KOPT-K1 (cell line): Measurements from ENCODE around the gene DAGLA.

Experiments
- H3K27ac ChIP-seq: fragments of 200-600 bp; sonication (generic); 2 replicates; pipeline ENCODE4 v1.5.1; 2016; ENCODE audit warnings: antibody characterized with exemption, mild to moderate bottlenecking, low read depth, low read length; ENCODE audit not compliant: poor library complexity, severe bottlenecking
- H3K36me3 ChIP-seq: fragments of 200-600 bp; sonication (generic); 2 replicates; pipeline ENCODE4 v1.5.1; 2017; ENCODE audit warnings: antibody characterized with exemption, mild to moderate bottlenecking, low read length, moderate library complexity; ENCODE audit not compliant: insufficient read depth
- H3K9me3 ChIP-seq: fragments of 200-600 bp; sonication (generic); 2 replicates; pipeline ENCODE4 v1.5.1; 2017; ENCODE audit warnings: antibody characterized with exemption, low read length, mild to moderate bottlenecking; ENCODE audit not compliant: insufficient read depth, poor library complexity, severe bottlenecking

The DAGLA gene

DNA sequence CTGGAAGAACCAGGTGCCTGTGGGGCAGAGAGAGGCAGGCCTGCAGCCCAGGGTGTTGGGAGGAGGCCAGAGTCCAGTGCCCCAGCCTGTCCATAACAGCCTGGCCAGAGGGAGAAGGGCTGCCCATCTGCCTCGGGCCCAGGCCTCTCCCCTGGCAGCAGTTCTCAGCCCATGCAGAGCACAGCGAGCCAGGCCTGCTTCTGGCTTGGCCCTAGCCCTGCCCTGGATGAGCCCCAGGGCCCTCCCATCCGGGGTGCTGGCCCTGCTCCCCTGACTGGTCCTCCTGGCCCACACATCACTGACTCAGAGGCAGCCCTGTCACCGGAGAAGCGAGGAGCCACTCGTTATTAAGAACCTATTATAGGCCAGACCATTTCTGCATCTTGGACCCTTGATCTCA lies 52.5 kb downstream of the DAGLA start:
- H3K36me3 ChIP-seq, result no peaks in the 10 kb centered on the region
- no peak overlapping the region for H3K27ac ChIP-seq
- no peaks in the 10 kb centered on the region for H3K9me3 ChIP-seq

DNA sequence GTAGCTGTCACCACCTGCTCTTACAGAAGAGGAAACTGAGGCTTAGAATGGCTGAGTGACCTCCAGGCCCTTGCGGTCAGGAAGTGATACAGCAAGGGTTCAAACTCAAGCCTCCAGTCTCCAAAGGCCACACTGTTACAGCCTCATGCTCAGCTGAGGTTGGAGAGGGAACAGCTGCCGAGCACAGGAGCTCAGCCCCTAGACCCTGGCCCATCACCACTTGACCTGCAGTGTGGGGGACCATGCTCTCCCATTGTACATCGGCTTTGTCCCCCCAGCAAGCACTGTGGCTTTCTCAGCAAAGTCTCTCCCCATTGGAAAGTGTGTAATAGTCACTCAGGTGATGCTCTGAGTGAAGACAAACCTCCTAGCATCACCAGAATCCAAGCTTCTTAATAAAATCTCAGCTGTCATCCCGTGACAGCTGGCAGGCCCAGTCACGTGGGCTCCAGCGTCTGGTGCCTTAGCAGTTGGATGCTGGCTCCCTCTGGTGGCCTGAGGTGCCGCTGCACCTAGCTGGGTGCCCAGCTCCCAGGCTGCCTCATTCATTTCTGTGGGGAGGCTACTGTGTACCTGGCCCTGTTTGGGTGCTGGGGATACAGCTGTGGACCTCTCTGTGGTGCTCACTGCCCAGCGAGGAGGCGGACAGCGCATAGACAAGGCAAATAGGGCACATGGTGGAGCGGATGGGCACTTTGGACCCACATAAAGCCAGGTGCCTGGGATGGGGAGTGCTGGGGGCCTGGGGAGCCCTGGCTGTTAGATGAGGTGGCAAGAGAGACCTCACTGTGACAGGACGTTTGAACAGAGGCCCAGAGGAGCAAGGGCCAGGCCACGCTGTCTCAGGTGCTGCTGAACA lies 53.2 kb downstream of the DAGLA start:
- H3K36me3 ChIP-seq, result no peaks in the 10 kb centered on the region
- no peaks in the 10 kb centered on the region for H3K9me3 ChIP-seq
- no peak overlapping the region for H3K27ac ChIP-seq

DNA sequence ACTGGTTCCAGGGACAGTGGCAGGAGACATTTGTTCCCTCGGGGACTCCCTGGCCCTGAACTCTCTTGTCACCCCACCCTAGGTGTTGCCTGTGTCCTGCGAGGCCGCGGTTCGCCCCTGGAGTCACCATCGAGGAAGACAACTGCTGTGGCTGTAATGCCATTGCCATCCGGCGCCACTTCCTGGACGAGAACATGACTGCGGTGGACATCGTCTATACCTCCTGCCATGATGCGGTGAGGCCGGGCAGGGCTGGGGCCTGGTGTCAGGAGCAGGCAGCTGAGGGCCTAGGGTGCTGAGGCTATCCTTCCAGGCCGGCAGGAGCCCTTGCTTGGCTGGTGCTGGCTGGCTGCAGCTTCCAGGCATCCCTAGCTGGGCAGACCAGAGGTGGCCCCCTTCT lies 54.6 kb downstream of the DAGLA start:
- Histone ChIP-seq H3K27ac (no peak overlapping the region), H3K36me3 (no peaks in the 10 kb centered on the region), H3K9me3 (no peaks in the 10 kb centered on the region)

DNA sequence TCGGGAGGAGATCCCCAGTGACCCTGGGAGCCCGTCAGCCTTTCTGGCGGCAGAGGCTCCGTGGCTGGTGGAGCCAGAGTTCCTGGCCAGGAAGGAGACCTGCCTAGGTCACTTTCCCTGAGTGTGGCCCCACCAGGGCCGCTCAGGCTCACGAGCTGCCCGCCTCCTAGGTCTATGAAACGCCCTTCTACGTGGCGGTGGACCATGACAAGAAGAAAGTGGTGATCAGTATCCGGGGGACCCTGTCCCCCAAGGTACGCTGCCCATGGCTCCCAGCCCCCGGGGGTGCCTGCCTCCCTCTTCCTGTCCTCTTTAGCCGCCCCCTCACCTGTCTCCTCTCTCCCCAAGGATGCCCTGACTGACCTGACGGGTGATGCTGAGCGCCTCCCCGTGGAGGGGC lies 55.2 kb downstream of the DAGLA start:
- no peaks in the 10 kb centered on the region for H3K36me3 ChIP-seq
- no peak overlapping the region for H3K27ac ChIP-seq
- no peaks in the 10 kb centered on the region for H3K9me3 ChIP-seq

DNA sequence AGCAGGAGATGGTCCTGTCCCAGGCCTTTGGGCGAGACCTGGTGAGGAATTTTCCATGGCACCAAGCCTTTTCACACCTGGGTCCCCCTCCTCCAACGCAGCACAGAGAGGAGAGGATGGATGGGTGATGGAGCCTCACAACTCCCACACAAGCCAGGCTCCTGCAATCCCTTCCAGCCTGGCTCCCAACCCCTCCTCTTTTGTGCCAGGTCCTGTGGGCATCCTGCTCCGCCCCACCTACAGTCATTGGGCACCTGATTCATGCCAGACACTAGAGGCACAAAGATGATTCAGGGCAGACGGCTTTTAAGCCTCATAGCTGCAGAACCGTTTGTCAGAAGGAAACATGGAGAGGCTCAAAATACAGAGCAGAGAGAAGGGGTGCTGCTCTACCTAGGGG lies 56.1 kb downstream of the DAGLA start:
- H3K36me3 ChIP-seq, result no peaks in the 10 kb centered on the region
- H3K9me3 ChIP-seq, result no peaks in the 10 kb centered on the region
- H3K27ac ChIP-seq, result no peak overlapping the region

DNA sequence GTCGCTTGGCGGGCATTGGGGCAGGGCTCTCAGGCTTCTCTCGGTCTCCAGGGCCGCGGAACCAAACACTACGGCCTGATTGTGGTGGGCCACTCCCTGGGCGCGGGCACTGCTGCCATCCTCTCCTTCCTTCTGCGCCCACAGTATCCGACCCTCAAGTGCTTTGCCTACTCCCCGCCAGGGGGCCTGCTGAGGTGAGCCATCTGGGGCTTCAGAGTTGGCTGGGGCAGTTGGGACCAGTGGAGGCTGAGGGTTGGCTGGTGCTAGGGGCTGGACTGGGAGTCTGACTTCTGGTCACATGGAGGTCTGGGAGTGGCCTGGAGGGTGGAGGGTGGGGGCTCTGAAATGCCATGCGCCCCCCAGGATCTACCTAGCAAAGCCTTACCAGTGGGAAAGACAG lies 56.9 kb downstream of the DAGLA start:
- Histone ChIP-seq H3K9me3 (no peaks in the 10 kb centered on the region), H3K27ac (no peak overlapping the region), H3K36me3 (no peaks in the 10 kb centered on the region)

DNA sequence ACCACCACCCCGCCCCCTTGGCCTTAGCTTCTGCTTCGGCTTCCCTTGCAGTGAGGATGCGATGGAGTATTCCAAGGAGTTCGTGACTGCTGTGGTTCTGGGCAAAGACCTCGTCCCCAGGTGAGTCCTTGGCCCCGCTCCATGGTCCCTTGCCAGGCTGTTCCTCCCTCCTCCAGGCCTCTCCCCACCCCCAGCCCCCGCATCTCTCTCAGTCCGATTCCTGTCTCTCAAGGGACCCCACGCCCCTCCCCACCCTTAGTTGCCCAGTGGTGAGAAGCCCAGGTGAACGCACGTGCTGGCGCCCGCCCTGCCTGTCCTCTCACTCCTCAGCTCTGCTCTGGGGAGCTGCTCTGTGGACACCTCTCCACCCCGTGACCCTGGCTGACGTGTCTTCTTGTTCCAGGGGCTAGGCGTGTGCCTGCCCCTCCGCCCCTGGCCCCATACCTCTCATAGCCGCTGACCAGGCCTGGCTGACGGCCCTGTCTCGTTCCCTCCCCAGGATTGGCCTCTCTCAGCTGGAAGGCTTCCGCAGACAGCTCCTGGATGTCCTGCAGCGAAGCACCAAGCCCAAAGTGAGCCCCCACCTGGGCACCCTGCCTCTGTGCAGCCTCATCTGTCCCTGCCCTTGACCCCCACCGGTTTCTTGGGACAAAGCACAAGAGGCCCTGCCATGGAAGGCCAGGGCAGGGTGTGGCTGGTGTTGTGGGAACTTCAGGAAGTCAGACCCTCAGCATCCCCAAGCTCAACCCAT lies 57.6 kb downstream of the DAGLA start:
- H3K27ac ChIP-seq, result no peak overlapping the region
- H3K36me3 ChIP-seq, result no peaks in the 10 kb centered on the region

DNA sequence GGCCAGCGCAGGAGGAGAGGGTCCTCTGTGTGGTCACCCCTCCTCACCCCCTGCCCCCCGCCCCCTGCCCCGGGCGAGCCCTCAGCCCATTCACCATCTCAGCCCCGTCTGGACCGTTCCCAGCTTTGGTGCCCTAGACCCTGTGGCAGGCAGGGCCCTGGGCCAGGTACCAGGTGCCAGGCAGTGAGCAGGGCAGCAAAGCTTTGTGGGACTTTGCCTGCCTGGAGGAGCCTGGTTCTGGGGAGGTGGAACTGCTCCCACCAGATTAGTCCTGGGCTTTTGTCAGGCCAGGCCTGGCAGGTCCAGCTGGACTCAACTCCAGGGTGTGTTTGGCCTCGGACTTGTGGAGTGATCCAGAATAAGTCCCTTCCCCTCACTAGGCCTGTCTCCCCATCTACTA lies 58.6 kb downstream of the DAGLA start:
- H3K9me3 ChIP-seq, result no peaks in the 10 kb centered on the region
- no peaks in the 10 kb centered on the region for H3K36me3 ChIP-seq

More for the DNA sequence above, 57.6 kb downstream of the DAGLA start:
- no peaks in the 10 kb centered on the region for H3K9me3 ChIP-seq

DNA sequence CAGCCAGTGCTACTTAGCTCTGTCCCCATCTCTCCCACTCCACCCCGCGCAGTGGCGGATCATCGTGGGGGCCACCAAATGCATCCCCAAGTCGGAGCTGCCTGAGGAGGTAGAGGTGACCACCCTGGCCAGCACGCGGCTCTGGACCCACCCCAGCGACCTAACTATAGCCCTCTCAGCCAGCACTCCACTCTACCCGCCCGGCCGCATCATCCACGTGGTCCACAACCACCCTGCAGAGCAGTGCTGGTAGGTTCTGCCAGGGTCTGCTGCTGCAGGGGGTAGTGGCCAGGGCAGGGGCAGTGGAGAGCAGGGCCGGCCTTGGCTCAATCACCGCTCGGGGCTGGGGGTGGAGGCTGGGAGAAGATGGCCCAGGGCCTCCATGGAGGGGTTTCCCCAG lies 59.2 kb downstream of the DAGLA start:
- Histone ChIP-seq H3K36me3 (no peaks in the 10 kb centered on the region), H3K27ac (no peak overlapping the region), H3K9me3 (no peaks in the 10 kb centered on the region)

More for the DNA sequence above, 58.6 kb downstream of the DAGLA start:
- no peak overlapping the region for H3K27ac ChIP-seq

DNA sequence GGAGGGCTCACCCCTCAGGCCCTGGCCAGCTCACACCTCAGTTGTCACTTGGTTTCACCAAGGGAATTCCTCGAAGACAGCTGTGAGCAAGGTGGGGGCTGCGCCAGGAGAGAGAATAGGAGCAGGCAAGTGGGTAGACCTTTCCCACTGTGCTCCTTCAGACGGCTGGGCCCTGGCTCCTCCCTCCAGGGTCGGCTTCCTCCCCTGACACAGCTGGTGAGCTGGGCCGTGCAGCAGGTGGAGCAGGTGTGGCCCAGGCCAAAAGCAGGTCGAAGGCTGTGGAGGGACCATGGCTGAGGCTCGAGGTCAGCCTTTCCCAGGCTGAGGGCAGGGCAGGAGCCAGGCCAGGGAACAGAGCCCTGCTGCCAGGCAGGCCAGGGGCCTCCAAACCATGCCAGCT lies 59.8 kb downstream of the DAGLA start:
- no peaks in the 10 kb centered on the region for H3K9me3 ChIP-seq
- no peaks in the 10 kb centered on the region for H3K36me3 ChIP-seq
- no peak overlapping the region for H3K27ac ChIP-seq

DNA sequence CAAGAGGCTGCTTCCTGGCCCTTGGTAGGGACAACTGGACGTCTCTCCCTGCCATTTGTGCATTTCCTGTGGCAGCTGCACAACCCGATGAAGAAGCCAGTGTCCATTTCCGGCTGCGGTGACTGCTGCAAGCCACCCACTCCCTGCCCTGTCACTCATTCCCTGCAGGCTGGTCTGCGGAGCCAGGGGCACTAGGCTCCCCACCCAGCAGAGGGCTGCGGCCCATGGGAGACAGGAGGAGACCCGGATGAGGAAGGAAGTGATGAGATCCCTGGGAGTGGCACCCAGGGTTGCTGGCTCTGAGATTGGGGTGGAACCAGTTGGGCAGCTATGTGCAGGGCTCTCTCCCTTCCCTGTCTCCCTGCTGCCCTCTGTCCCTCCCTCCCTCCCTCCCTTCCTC lies 62.2 kb downstream of the DAGLA start:
- H3K9me3 ChIP-seq, result no peaks in the 10 kb centered on the region
- H3K27ac ChIP-seq, result no peak overlapping the region
- no peaks in the 10 kb centered on the region for H3K36me3 ChIP-seq

DNA sequence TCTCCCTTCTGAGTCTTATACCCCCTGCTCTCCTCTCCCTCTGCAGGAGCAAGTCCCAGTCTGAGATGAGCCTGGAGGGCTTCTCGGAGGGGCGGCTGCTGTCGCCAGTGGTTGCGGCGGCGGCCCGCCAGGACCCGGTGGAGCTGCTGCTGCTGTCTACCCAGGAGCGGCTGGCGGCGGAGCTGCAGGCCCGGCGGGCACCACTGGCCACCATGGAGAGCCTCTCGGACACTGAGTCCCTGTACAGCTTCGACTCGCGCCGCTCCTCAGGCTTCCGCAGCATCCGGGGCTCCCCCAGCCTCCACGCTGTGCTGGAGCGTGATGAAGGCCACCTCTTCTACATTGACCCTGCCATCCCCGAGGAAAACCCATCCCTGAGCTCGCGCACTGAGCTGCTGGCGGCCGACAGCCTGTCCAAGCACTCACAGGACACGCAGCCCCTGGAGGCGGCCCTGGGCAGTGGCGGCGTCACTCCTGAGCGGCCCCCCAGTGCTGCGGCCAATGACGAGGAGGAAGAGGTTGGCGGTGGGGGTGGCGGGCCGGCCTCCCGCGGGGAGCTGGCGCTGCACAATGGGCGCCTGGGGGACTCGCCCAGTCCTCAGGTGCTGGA lies 63.4 kb downstream of the DAGLA start:
- Histone ChIP-seq H3K9me3 (no peaks in the 10 kb centered on the region), H3K27ac (no peak overlapping the region), H3K36me3 (no peaks in the 10 kb centered on the region)

DNA sequence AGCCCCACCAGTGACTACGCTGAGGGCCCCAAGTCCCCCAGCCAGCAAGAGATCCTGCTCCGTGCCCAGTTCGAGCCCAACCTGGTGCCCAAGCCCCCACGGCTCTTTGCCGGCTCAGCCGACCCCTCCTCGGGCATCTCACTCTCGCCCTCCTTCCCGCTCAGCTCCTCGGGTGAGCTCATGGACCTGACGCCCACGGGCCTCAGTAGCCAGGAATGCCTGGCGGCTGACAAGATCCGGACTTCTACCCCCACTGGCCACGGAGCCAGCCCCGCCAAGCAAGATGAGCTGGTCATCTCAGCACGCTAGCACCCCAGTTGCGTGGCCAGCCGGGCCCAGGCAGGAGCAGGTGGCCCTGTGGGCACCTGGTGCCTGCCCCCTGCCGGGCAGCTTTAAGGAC lies 64.0 kb downstream of the DAGLA start:
- H3K9me3 ChIP-seq, result no peaks in the 10 kb centered on the region
- H3K36me3 ChIP-seq, result no peaks in the 10 kb centered on the region
- H3K27ac ChIP-seq, result no peak overlapping the region

DNA sequence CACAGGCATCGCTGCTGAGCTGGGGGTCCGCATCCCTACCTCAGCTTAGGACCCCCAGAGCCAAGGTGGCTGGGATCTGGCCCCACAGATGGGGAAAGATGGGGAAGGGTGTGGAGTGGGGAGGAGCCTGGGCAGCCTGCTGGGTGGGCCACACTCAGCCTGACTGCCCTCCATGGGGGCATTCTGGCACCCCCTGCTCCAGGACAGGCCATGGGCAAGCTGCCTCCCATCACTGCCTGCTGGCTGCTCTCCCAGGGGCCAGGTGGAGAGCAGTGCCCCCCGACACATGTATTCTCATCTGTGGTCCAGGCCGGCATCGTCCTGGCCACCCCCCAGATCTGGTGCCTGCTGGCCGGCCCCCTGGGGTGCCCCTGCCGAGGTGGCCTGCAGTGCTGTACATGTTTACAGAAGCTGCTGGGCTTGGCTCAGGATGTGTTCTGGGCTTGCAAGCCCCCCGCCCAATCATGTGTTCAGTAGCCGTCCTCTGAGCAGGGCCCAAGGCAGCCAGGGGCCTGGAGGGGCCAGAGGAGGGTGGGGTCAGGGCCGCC lies 64.5 kb downstream of the DAGLA start:
- Histone ChIP-seq H3K9me3 (no peaks in the 10 kb centered on the region), H3K36me3 (no peaks in the 10 kb centered on the region), H3K27ac (no peak overlapping the region)

DNA sequence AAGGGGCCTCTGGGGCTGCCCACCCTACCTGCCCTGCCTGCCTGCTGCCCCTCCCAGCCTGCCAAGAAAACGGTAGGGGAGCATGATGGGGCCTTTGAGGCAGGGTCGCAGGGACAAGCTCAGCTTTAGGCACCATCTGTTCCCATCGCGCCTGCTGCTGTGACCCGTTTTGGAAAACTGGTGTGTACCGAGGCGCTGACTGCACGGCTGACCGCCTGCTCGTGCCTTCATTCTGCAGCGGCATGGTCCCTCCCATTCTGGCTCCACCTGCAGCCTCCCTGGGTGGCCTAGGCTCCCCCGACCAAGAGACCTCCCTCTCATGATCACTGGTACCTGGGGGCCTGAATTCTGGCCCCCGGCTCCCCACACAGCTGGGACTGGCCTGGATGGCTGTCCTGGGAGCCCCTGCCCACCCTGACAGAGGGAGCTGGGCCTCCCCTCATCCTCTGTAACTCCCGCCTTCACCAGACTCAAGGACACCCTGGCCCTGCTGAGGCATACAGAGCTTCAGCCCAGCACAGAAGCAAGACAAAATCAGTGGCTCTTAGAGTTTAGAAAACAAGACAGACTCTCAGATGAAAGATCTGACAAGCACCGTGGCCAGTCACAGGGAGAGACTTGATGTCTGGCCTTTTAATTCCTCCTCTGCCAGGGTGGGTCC lies 65.7 kb downstream of the DAGLA start:
- H3K36me3 ChIP-seq, result no peaks in the 10 kb centered on the region
- no peaks in the 10 kb centered on the region for H3K9me3 ChIP-seq
- no peak overlapping the region for H3K27ac ChIP-seq
